ENCODE results near the gene ARMC2.

- TF ChIP-seq POLR2A (IDR thresholded peaks at IDR 0.05; ENCODE audit: extremely low read depth, insufficient read length): no peak
- no peak for TF ChIP-seq CTCF (IDR thresholded peaks at IDR 0.05; ENCODE audit: low read depth, low read length)
Measured at GRCh38 chr6:108883172-108883571, 35.0 kb downstream of the ARMC2 start.
